WTC11 (cell line): Measurements from ENCODE around the gene C4BPA. TPM values are rescaled to one million over a fixed set of nuclear protein-coding genes. Genes with fewer than 3 reads are reported as not detected.

Source experiments
- ATAC-seq: fragments of 200-7000 bp; cut with Tn5 transposase; 2 replicates; pipeline ENCODE4 v1.10.0; 2021; ENCODE audit warnings: mild to moderate bottlenecking, moderate library complexity
- CTCF ChIA-PET: fragments of 300-600 bp; sonication (Branson Sonifier 250); formaldehyde crosslinking; loops from one replicate; lab custom pipeline; 2021; ENCODE audit warnings: antibody characterized with exemption; lab: Charles Lee
- POLR2A ChIA-PET: fragments of 350-600 bp; sonication (Branson Sonifier 250); formaldehyde crosslinking; loops from one replicate; lab custom pipeline; 2021; ENCODE audit warnings: antibody characterized with exemption; lab: Charles Lee
- DNase-seq: peaks from one replicate; pipeline ENCODE4 v3.0.0; 2021; ENCODE audit warnings: low spot score
- H3K27ac Mint-ChIP-seq: 2 replicates; pipeline ENCODE4 v1.8.0; 2021; ENCODE audit warnings: mixed read lengths
- H3K27me3 Mint-ChIP-seq: 2 replicates; pipeline ENCODE4 v1.8.0; 2021; ENCODE audit warnings: low read depth, mild to moderate bottlenecking, moderate library complexity, mixed read lengths
- H3K36me3 Mint-ChIP-seq: 2 replicates; pipeline ENCODE4 v1.8.0; 2021; ENCODE audit warnings: mixed read lengths
- H3K4me1 Mint-ChIP-seq: 2 replicates; pipeline ENCODE4 v1.8.0; 2022; ENCODE audit warnings: mixed read lengths
- H3K4me3 Mint-ChIP-seq: 2 replicates; pipeline ENCODE4 v1.8.0; 2021; ENCODE audit warnings: mild to moderate bottlenecking, moderate library complexity, mixed read lengths
- H3K9me3 Mint-ChIP-seq: 2 replicates; pipeline ENCODE4 v1.8.0; 2021; ENCODE audit warnings: mixed read lengths
- ARID4B ChIP-seq: sonication (generic); formaldehyde crosslinking; IDR thresholded peaks from 2 replicates; pipeline ENCODE4 v1.8.0; 2023; ENCODE audit warnings: missing genetic modification reagents, mild to moderate bottlenecking, borderline replicate concordance
- FOXJ3 ChIP-seq: sonication (generic); formaldehyde crosslinking; IDR thresholded peaks from 2 replicates; pipeline ENCODE4 v1.9.0; 2021; ENCODE audit warnings: missing genetic modification reagents, mild to moderate bottlenecking, borderline replicate concordance
- FOXK1 ChIP-seq: sonication (generic); formaldehyde crosslinking; IDR thresholded peaks from 2 replicates; pipeline ENCODE4 v1.8.0; 2022; ENCODE audit warnings: mild to moderate bottlenecking, moderate library complexity, missing genetic modification reagents
- FOXP1 ChIP-seq: sonication (generic); formaldehyde crosslinking; IDR thresholded peaks from 2 replicates; pipeline ENCODE4 v1.8.0; 2022; ENCODE audit warnings: missing genetic modification reagents, mild to moderate bottlenecking, moderate library complexity, borderline replicate concordance
- KAT7 ChIP-seq: sonication (generic); formaldehyde crosslinking; IDR thresholded peaks from 2 replicates; pipeline ENCODE4 v1.8.1; 2023; ENCODE audit warnings: missing genetic modification reagents, mild to moderate bottlenecking, borderline replicate concordance
- MAX ChIP-seq: sonication (generic); formaldehyde crosslinking; IDR thresholded peaks from 2 replicates; pipeline ENCODE4 v1.8.0; 2022; ENCODE audit warnings: mild to moderate bottlenecking, missing genetic modification reagents
- NFATC4 ChIP-seq: fragments of 250-450 bp; sonication (Bioruptor Pico); IDR thresholded peaks from 2 replicates; pipeline ENCODE4 v1.9.0; 2021; ENCODE audit warnings: mild to moderate bottlenecking
- NR1H2 ChIP-seq: sonication (generic); formaldehyde crosslinking; IDR thresholded peaks from 2 replicates; pipeline ENCODE4 v1.9.0; 2021; ENCODE audit warnings: mild to moderate bottlenecking, moderate library complexity, missing genetic modification reagents
- NR3C1 ChIP-seq: sonication (generic); formaldehyde crosslinking; conservative IDR thresholded peaks from 2 replicates; pipeline ENCODE4 v1.8.1; 2023; ENCODE audit warnings: low read depth, mild to moderate bottlenecking, missing genetic modification reagents
- OVOL2 ChIP-seq: fragments of 250-450 bp; sonication (Bioruptor Pico); IDR thresholded peaks from 2 replicates; pipeline ENCODE4 v1.9.0; 2021; ENCODE audit warnings: mild to moderate bottlenecking, borderline replicate concordance
- SOX15 ChIP-seq: fragments of 250-450 bp; sonication (Bioruptor Pico); IDR thresholded peaks from 2 replicates; pipeline ENCODE4 v1.9.0; 2021; ENCODE audit warnings: mild to moderate bottlenecking
- TCF7 ChIP-seq: sonication (generic); formaldehyde crosslinking; IDR thresholded peaks from 2 replicates; pipeline ENCODE4 v1.8.0; 2022; ENCODE audit warnings: mild to moderate bottlenecking, low read depth, missing genetic modification reagents, moderate library complexity
- ZNF416 ChIP-seq: fragments of 250-450 bp; sonication (Bioruptor Pico); IDR thresholded peaks from 2 replicates; pipeline ENCODE4 v1.9.0; 2021; ENCODE audit warnings: mild to moderate bottlenecking, inconsistent platforms
- total RNA-seq: library from RNA; stranded (reverse); gene quantifications from 3 replicates; pipeline ENCODE4 v1.2.3, GENCODE V29; 2021
- TF ChIP-seq, protein P1 (sequence below): sonication (generic); formaldehyde crosslinking; IDR thresholded peaks from 2 replicates; pipeline ENCODE4 v1.8.1; 2023; ENCODE audit warnings: mild to moderate bottlenecking, missing genetic modification reagents, borderline replicate concordance
- TF ChIP-seq, protein P2 (sequence below): sonication (generic); formaldehyde crosslinking; IDR thresholded peaks from 2 replicates; pipeline ENCODE4 v1.8.0; 2023; ENCODE audit warnings: mild to moderate bottlenecking, missing genetic modification reagents
- TF ChIP-seq, protein P3 (sequence below): sonication (generic); formaldehyde crosslinking; IDR thresholded peaks from 2 replicates; pipeline ENCODE4 v1.8.0; 2023; ENCODE audit warnings: missing genetic modification reagents

The C4BPA gene
- total RNA-seq, 1 experiment from 2014 or later: 0.39 TPM

- POLR2A ChIA-PET: no interaction called here
- ATAC-seq: no peak
- TF ChIP-seq FOXK1 (CRISPR knock-in tag): no peak
- TF ChIP-seq NR1H2 (CRISPR knock-in tag): no peak
- TF ChIP-seq, protein P1, sequence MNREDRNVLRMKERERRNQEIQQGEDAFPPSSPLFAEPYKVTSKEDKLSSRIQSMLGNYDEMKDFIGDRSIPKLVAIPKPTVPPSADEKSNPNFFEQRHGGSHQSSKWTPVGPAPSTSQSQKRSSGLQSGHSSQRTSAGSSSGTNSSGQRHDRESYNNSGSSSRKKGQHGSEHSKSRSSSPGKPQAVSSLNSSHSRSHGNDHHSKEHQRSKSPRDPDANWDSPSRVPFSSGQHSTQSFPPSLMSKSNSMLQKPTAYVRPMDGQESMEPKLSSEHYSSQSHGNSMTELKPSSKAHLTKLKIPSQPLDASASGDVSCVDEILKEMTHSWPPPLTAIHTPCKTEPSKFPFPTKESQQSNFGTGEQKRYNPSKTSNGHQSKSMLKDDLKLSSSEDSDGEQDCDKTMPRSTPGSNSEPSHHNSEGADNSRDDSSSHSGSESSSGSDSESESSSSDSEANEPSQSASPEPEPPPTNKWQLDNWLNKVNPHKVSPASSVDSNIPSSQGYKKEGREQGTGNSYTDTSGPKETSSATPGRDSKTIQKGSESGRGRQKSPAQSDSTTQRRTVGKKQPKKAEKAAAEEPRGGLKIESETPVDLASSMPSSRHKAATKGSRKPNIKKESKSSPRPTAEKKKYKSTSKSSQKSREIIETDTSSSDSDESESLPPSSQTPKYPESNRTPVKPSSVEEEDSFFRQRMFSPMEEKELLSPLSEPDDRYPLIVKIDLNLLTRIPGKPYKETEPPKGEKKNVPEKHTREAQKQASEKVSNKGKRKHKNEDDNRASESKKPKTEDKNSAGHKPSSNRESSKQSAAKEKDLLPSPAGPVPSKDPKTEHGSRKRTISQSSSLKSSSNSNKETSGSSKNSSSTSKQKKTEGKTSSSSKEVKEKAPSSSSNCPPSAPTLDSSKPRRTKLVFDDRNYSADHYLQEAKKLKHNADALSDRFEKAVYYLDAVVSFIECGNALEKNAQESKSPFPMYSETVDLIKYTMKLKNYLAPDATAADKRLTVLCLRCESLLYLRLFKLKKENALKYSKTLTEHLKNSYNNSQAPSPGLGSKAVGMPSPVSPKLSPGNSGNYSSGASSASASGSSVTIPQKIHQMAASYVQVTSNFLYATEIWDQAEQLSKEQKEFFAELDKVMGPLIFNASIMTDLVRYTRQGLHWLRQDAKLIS: no peak
- TF ChIP-seq NFATC4 (CRISPR knock-in tag): no peak
- TF ChIP-seq, protein P2, sequence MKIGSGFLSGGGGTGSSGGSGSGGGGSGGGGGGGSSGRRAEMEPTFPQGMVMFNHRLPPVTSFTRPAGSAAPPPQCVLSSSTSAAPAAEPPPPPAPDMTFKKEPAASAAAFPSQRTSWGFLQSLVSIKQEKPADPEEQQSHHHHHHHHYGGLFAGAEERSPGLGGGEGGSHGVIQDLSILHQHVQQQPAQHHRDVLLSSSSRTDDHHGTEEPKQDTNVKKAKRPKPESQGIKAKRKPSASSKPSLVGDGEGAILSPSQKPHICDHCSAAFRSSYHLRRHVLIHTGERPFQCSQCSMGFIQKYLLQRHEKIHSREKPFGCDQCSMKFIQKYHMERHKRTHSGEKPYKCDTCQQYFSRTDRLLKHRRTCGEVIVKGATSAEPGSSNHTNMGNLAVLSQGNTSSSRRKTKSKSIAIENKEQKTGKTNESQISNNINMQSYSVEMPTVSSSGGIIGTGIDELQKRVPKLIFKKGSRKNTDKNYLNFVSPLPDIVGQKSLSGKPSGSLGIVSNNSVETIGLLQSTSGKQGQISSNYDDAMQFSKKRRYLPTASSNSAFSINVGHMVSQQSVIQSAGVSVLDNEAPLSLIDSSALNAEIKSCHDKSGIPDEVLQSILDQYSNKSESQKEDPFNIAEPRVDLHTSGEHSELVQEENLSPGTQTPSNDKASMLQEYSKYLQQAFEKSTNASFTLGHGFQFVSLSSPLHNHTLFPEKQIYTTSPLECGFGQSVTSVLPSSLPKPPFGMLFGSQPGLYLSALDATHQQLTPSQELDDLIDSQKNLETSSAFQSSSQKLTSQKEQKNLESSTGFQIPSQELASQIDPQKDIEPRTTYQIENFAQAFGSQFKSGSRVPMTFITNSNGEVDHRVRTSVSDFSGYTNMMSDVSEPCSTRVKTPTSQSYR: no peak
- no peak for TF ChIP-seq FOXP1 (CRISPR knock-in tag)
- no peak for TF ChIP-seq TCF7 (CRISPR knock-in tag)
- TF ChIP-seq NR3C1: no peak
- TF ChIP-seq, protein P3, sequence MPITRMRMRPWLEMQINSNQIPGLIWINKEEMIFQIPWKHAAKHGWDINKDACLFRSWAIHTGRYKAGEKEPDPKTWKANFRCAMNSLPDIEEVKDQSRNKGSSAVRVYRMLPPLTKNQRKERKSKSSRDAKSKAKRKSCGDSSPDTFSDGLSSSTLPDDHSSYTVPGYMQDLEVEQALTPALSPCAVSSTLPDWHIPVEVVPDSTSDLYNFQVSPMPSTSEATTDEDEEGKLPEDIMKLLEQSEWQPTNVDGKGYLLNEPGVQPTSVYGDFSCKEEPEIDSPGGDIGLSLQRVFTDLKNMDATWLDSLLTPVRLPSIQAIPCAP: no peak
- TF ChIP-seq OVOL2 (CRISPR knock-in tag): no peak
- TF ChIP-seq ARID4B: no peak
- TF ChIP-seq MAX (CRISPR knock-in tag): no peak
- TF ChIP-seq FOXJ3: no peak
- no peak for TF ChIP-seq SOX15 (CRISPR knock-in tag)
- TF ChIP-seq ZNF416 (CRISPR knock-in tag): no peak
- no peak for TF ChIP-seq KAT7 (CRISPR knock-in tag)
- CTCF ChIA-PET: no interaction called here
- Mint-ChIP-seq H3K27me3 (no peaks in the 10 kb centered on the region), H3K9me3 (no peaks in the 10 kb centered on the region), H3K4me1 (peaks cover 11% of the 10 kb centered on the region; the same call in 1 of the 2 replicates), H3K36me3 (peaks cover 61% of the 10 kb centered on the region), H3K27ac (no peak overlapping the region), H3K4me3 (no peak overlapping the region)
- no peak for DNase-seq
Observed at GRCh38 chr1:207063014-207063413, 41.0 kb upstream of the C4BPA start.
